Effector CD8-positive, alpha-beta T cell (primary cell): ENCODE measurements around the gene HEMGN.
"Not testable (repeated sequence)": the region's sequence is repeated elsewhere in the genome, so short reads cannot be mapped to it uniquely, and the experiment has no call there.

Source experiments
- DNase-seq: peaks from one replicate; lab custom pipeline; 2025; lab: John Stamatoyannopoulos, UW

HEMGN gene

DNA sequence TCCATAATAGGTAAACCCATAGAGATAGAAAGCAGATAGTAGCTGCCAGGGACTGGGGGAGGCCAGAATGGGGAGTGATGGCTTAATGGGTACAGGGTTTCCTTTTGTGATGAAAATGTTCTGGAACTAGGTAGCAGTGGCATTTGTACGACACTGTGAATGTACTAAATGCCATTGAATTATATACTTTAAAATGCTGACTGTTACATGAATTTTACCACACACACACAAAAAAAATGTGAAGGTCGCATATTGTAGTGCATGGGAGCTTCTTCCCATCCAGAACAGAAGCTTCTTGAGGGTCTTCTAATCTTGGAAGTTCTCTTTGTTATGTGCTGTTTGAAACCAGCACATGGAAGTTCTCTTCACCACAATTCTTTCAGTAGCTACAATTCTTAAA lies 25.3 kb upstream of the HEMGN start:
- DNase-seq: no peak

DNA sequence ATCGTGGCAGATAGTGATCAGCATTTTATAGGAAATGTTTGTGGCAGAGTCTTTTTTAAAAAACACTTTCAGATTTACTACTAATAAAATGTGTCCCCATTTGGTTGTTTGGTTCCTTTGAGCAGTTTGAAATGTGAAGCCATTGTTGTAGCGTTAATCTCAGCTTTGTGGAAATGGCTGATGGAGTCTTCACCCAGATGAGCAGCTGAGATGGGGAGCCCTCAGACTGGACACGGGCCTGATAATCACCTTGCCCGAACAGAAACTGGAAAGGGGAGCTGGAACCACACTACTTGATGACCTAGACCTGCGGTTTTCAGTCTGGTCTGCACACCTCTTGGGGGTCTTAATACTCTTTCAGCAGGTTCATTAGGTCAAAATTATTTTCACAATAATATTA lies 24.6 kb upstream of the HEMGN start:
- DNase-seq: no peak

GRCh38 chr9:97962136-97962535 lies 24.2 kb upstream of the HEMGN start:
- DNase-seq: no peak

DNA sequence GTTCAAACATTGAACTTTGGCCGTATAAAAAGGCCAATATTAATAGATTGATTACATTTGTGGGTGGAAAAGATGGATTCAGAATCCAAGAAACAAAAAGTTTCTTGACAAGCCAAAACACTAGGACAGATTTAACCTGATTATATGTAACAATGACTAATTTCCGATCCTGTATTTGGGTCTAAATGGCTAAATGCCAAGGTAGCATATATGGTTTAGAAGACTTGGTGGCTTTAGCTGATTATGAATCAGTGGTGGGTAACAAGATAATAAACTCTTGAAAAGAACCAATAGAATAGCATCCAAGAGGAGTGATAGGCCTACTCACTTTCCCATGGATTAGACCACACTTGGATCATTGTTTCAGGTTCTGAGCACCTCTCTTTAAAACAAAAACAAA lies 23.4 kb upstream of the HEMGN start:
- no peak for DNase-seq

- not testable (repeated sequence) for DNase-seq
Measured at GRCh38 chr9:97960678-97961328, 22.8 kb upstream of the HEMGN start.

- no peak for DNase-seq
Measured at GRCh38 chr9:97959585-97959984, 21.6 kb upstream of the HEMGN start.

GRCh38 chr9:97958812-97959511 lies 21.0 kb upstream of the HEMGN start:
- DNase-seq: no peak

- DNase-seq: no peak
Measured at GRCh38 chr9:97956331-97956730, 18.4 kb upstream of the HEMGN start.

GRCh38 chr9:97954550-97954989 lies 16.6 kb upstream of the HEMGN start:
- peak; percentile 10 for DNase-seq

- not testable (repeated sequence) for DNase-seq
Measured at GRCh38 chr9:97950873-97951272, 12.9 kb upstream of the HEMGN start.

DNA sequence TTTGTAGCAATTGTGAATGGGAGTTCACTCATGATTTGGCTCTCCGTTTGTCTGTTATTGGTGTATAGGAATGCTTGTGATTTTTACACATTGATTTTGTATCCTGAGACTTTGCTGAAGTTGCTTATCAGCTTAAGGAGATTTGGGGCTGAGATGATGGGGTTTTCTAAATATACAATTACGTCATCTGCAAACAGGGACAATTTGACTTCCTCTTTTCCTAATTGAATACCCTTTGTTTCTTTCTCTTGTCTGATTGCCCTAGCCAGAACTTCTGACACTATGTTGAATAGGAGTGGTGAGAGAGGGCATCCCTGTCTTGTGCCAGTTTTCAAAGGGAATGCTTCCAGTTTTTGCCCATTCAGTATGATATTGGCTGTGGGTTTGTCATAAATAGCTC lies 9.1 kb upstream of the HEMGN start:
- DNase-seq: not testable (repeated sequence)

- not testable (repeated sequence) for DNase-seq
Measured at GRCh38 chr9:97945470-97945869, 7.5 kb upstream of the HEMGN start.

DNA sequence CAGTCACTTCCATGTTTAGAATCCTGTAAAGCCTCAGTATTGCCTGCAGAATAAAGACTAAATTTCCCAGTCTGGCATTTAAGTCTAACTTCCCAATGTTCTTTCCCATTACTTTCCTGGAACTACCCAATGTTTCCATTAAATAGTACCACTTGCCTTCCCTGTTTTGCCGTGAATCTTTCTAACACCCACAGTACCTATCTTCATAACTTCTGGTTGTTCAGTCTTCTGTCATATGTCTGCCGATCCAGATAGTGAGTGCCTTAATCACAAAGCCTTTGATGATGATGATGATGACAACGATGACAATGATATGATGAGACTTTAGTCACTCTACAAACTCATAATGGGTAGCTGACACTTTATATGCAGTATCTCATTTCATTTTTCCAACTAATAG lies 6.6 kb upstream of the HEMGN start:
- DNase-seq: no peak

DNA sequence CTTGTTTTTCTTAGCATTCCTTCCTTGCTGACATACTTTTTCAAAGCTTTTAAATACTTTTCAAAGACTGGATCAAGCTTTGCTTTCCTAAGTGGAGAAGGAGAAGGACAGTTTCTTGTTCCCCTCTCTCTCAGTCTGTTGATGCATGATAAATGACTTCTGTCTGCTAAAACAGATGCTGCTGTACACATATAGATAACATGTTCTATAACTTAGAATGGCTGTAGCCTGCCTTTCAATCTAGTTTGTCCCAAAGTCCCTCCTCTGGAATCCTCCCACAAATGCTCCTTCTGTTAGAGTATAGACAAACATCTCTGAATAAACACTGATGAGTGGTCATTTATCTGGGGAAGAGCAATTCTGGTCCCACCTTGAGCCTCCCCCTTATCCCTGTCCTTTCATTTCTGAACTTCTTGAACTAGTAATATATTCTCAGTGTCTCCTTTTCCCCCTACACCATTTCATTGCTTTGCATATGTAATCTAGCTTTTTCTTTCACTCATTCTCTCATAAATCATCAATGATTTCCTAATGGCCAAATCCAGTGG lies 5.4 kb upstream of the HEMGN start:
- DNase-seq: no peak

GRCh38 chr9:97941323-97941722 lies 3.4 kb upstream of the HEMGN start:
- DNase-seq: no peak

- DNase-seq: no peak
Measured at GRCh38 chr9:97940741-97941140, 2.8 kb upstream of the HEMGN start.

- no peak for DNase-seq
Measured at GRCh38 chr9:97940233-97940632, 2.3 kb upstream of the HEMGN start.

DNA sequence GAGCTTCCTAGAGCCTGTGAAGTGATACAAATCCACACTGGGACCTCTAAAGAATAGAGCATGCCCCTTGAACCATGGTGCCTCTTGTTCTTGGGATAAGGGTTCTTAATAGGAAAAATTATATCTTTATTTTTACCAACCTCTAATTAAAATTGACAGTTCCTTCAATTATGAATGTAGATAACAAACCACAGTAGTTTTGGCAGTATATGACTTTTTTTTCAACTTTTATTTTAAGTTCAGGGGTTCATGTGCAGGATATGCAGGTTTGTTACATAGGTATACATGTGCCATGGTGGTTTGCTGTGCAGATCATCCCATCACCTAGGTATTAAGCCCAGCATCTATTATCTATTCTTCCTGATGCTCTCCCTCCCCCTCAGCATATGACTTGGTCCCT lies 974 bp downstream of the HEMGN start:
- no peak for DNase-seq

GRCh38 chr9:97935276-97935675 lies 2.7 kb downstream of the HEMGN start:
- DNase-seq: no peak

GRCh38 chr9:97934321-97935115 lies 3.5 kb downstream of the HEMGN start:
- no peak for DNase-seq

GRCh38 chr9:97933297-97933998 lies 4.5 kb downstream of the HEMGN start:
- no peak for DNase-seq

DNA sequence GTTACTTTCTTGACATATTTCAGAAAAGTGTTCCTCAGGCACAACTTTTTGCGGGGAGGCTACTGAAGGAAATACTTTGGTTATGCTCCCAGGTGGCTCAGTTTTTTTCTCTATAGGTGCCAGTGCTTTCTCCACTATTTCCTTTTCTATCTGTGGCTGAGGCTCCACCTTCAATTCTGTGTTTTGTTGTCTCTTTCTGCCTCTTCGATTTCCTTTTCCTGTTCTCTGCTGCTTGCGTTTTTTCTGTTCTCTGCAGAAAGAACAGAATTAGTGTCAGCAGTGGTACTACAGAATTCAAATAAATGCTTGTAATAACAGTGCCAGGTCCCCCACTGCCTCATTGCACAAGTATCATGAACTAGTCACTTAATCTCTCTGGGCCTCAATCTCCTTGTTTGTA lies 7.0 kb downstream of the HEMGN start:
- DNase-seq: no peak
